HG02973 (cell line): ENCODE results near the gene WWOX.

Experiments
- ATAC-seq: cut with Tn5 transposase; IDR thresholded peaks from one replicate; pipeline ENCODE4 v1.9.1; 2021; ENCODE audit warnings: moderate library complexity; ENCODE audit not compliant: unreplicated experiment

WWOX gene

DNA sequence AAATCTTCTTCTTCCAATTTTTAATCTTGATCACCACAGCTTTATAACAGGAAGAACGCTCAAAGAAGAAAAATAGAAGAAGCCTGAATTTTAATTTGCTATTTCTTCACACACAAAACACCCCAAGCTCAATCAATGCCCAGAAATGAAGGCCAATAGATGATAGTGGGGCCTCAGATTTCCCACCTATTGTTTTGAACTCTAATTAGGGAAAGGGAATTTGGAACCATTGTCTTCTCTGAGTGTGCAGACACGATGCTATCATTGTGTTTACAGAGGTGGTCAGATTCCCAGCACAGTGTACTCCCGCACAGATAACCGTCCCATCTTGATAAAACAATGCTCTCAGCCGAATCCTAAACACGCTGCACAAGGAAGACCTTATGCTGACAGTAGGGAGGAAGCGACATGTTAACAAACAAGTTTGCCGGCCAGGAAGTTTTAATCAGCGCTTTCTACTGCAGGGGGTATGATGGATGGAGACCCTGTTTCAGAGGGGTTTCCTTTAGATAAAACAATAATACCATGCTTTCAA lies 816.4 kb downstream of the WWOX start:
- no peak for ATAC-seq

DNA sequence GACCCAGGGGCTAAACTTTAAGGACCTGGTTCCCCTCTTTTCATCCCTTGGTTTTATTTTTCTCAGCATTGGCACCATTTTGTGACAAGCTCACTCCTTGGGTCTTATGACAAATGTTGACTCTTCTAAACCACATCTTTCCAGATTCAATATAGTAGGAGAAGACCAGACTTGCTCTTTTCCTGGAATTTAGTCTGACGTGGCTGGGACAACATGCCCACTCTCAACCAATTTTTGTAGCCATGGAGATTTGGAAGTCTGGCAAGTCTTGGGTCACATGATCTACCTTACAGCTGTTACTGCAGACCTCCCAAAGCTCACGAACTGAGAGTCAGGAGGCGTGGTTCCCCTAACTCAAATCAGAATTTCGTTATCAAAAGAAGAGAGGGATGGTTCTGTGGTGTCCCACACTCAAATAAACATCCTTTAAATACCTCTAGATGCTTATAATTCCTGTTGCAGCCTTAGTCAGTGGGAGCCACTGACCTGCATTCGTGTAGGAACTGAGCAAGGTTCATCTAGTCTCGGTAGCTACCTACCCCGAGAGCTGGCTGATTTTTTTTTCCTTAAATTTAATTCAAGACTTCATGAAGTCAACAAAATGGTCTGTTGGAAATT lies 817.6 kb downstream of the WWOX start:
- ATAC-seq: no peak

GRCh38 chr16:78918805-78919305 lies 819.4 kb downstream of the WWOX start:
- no peak for ATAC-seq

DNA sequence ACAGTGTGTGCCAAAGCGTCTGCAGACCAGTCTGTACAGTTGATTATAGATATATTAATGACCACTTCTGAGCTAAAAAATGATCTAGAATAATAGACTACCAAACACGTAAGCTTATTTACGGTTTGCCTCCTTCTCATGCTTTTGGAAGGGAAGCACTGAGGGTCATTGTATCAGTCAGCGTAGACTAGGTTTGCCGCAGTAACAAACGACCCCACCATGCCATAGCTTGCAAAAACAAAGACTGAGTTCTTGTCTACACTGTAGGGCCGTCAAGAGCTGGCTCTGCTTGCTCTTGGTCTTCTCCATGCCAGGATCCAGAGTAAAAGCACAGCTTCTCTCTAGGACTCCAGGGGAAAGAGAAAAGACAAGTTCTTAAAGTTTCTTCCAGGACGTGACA lies 820.4 kb downstream of the WWOX start:
- ATAC-seq: no peak

GRCh38 chr16:78920621-78921020 lies 821.2 kb downstream of the WWOX start:
- no peak for ATAC-seq

- ATAC-seq: no peak
Observed at GRCh38 chr16:78925083-78925767, 825.8 kb downstream of the WWOX start.

GRCh38 chr16:78926723-78927210 lies 827.3 kb downstream of the WWOX start:
- ATAC-seq: no peak

DNA sequence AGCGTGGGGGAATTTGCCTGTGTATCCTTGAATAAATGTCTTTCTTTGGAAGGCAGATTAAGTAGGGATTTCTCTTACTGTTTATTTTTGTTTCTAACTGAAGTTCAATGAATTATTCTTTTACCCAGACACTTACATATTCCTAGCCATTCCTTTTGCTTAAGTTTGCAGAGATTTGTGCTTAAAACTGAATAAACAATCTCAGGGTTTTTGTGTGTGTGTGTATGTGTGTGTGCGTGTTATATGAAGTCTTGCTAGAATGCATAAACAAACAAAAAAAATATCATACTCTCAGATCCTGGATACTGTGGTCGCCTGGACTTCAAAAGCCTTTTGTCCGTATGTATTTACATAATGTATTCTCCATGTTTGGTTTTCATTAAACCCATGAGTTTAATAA lies 828.3 kb downstream of the WWOX start:
- ATAC-seq: no peak

- no peak for ATAC-seq
Observed at GRCh38 chr16:78929841-78930240, 830.4 kb downstream of the WWOX start.

DNA sequence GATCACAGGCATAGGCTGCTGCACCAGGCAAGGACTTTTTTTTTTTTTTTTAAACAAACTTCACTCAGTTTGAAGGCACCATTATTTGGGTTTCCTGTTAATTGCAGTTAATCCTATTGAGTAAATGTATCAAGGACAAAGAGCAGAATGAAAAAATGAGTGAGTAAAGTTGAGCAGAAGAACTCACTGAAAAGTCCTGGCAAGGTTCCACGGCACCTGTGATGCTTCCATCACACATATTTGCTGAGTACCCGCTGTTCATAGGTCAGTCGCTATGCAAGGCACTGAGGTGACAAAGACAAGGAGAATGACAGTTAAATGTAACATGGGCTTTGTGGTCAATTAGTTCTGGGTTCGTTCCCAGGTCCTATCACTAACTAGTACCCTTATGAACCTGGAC lies 831.1 kb downstream of the WWOX start:
- ATAC-seq: no peak

DNA sequence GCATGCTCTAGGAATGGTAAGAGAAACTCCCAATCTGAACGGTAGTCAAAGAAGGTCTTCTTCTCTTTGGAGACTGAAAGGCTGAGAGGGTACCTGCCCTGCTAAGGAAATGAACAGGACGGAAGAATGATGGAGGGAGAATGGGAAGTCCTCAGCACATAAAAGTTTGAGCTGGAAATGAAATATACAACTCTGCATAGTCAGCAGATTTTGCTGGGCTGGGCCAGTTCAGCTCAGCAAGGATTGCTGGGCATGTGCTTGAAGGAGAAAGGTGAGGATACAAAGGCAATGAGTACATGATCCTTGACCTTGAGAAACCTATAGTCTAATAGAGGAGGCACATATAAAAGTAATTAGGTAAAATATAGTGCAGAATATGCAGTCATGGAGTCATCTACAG lies 831.8 kb downstream of the WWOX start:
- no peak for ATAC-seq

DNA sequence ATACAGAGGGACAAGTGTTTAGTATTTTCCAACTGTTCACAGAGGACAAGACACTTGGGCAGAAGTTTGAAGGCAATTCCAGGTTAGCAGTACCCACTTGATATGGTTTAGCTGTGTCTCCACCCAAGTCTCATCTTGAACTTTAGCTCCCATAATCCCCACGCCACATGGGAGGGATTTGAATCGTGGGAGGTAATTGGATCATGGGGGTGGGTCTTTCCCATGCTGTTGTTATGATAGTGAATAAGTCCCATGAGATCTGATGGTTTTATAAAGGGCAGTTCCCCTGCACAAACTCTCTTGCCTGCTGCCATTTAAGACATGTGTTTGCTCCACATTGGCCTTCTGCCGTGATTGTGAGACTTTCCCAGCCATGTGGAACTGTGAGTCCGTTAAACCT lies 832.2 kb downstream of the WWOX start:
- no peak for ATAC-seq

- ATAC-seq: no peak
Observed at GRCh38 chr16:78932355-78932943, 833.0 kb downstream of the WWOX start.

DNA sequence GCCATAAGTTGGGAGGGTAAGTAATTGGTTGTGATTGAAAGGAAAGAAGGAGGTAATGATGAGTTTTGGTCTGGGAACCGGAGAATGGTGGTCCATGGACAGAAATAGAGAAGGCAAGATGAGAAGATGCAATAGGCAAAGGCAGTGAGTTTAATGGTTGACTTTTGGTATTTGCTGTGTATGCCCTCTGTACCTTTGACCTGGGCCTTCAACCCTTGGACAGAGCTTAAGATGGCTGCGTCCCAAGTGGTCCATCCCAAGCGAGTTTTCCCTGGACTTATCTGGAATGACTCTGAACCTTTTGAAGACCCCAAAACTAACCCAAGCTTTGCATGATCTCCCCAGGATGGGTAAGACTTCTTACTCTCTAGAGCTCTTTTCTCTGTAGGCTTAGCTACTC lies 836.6 kb downstream of the WWOX start:
- no peak for ATAC-seq

DNA sequence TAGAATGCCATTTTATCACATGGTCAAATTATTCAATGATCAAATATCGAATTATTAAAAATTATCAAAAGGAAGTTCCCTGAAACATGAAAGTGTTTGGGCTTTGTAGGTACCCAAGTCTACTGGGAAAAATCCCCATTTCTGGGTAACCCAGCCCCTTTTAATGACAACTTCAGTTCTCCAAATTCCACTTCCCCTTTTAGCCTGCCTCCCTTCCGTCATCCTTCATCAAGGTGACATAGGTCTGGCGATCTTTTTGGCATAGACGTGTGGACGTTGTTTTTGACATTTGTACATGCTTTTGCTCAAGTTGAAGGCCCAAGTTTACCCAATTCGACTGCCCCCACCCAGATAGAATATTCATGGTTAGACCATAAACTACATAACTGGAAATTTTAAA lies 840.1 kb downstream of the WWOX start:
- no peak for ATAC-seq

DNA sequence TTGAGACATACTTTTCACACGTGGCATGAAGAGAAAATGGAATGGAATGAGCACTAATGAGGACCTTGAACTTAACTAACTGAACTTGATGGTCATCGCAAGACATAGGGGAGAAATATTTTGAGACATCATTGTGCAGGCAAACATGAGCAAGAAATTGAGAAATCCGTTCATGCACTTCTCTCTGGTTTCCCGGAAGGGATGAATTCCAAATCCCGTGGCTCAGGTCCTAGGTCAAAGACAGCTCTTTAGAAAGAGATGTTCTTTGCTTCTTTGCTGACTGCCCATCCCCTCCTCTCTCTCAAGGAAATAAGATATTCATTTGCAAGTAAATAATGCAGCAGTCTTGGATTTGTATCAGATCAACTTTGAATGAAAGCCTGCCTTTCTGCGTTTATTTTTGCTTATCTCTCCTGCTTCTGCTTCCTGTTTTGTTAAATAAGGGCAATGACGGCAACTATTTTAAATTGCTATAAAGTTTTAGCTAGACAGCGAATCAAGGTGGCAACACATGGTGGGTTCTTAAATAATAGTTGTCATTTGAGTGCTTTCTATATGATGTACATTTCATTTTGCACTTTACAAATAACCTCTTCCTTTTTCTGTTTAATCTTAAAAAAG lies 843.3 kb downstream of the WWOX start:
- ATAC-seq: no peak

DNA sequence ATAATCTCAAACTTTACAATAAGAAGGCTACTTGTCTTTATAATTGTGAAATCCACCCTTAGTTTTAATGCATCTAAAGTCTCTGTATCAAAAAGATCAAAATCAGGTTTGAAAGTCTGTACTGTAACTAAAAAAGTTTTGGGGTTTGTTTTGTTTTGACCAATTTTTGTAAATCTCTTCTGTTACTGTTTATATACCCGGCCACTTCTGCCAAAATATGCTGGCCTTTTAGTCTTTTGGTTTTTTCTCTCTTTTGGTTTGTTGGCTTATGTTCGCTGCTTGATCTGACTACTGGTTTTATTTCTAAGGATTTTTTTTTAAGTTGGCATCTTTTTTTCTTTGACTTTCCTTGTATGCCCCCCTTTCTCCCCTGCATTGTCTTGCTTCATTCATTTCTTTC lies 845.9 kb downstream of the WWOX start:
- no peak for ATAC-seq

- ATAC-seq: no peak
Observed at GRCh38 chr16:78946556-78946955, 847.1 kb downstream of the WWOX start.

GRCh38 chr16:78950768-78951167 lies 851.3 kb downstream of the WWOX start:
- no peak for ATAC-seq

GRCh38 chr16:78952630-78953029 lies 853.2 kb downstream of the WWOX start:
- ATAC-seq: no peak

DNA sequence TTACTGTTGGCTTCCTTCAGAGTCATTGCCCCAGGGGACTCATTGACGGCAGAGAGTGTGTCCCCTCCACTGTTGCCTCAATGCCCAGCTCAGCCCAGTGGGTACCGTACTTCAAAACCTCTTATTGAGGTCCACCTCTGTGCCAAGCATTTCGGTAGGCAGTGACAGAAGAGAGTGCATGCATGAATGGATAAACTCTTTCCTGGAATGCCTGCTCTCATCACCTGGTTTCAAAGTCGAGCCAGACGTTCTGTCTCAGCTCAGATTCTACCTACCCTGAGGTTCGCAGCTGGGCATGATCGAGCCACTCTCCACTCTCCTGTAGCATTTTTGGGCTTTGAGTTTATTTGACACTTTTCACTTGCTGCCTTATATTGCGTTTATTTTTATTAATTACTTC lies 854.1 kb downstream of the WWOX start:
- no peak for ATAC-seq

- no peak for ATAC-seq
Observed at GRCh38 chr16:78955206-78955605, 855.8 kb downstream of the WWOX start.
